Dendritic cell treated with granulocyte-macrophage colony-stimulating factor and Interleukin-4, amounts not matched to agents 40 ng/mL and 50 ng/mL, for 4 days (primary cell): ENCODE measurements around the gene ACSM4.

Source experiments
- H3K27ac Mint-ChIP-seq: one replicate; pipeline ENCODE4 v1.8.0; 2022; ENCODE audit warnings: mild to moderate bottlenecking, mixed read lengths
- H3K27me3 Mint-ChIP-seq: one replicate; pipeline ENCODE4 v1.8.0; 2022; ENCODE audit warnings: mild to moderate bottlenecking, mixed read lengths
- H3K36me3 Mint-ChIP-seq: one replicate; pipeline ENCODE4 v1.8.0; 2022; ENCODE audit warnings: low read depth, mixed read lengths
- H3K4me1 Mint-ChIP-seq: one replicate; pipeline ENCODE4 v1.8.0; 2022; ENCODE audit warnings: low read depth, mixed read lengths
- H3K4me3 Mint-ChIP-seq: one replicate; pipeline ENCODE4 v1.8.0; 2022; ENCODE audit warnings: mild to moderate bottlenecking, moderate library complexity, mixed read lengths
- H3K9me3 Mint-ChIP-seq: one replicate; pipeline ENCODE4 v1.8.0; 2022; ENCODE audit warnings: mixed read lengths
- intact Hi-C: fragments of 100-400 bp; cut with micrococcal nuclease; formaldehyde crosslinking; loops from one replicate; pipeline ENCODE4 v1.15.0; 2022

Gene ACSM4

DNA sequence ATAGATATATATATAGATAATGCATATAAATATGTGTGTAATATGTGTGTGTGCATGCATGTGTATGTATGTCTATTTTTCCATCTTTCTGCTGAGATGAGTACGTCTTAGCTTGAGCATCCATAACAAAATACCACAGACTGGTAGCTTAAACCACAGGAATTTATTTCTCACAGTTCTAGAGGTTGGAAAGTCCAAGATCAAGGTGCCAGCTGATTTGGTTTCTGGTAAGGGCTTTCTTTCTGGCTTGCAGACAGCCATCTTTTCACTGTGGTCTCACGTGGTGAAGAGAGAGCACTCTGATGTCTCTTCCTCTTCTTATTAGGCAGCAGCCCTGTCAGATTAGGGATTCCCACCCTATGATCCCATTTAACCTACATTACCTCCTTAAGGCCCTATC lies 47.3 kb downstream of the ACSM4 start:
- H3K9me3 Mint-ChIP-seq: no peaks in the 10 kb centered on the region
- peaks cover 3% of the 10 kb centered on the region for H3K27me3 Mint-ChIP-seq
- peaks cover 10% of the 10 kb centered on the region for H3K4me1 Mint-ChIP-seq
- H3K27ac Mint-ChIP-seq: no peak overlapping the region
- intact Hi-C loops: loop anchor here (10.0 kb wide), 1 partner anchor 116 kb away; no protein-coding TSS in a partner anchor
- H3K36me3 Mint-ChIP-seq: no peaks in the 10 kb centered on the region
- no peak overlapping the region for H3K4me3 Mint-ChIP-seq

DNA sequence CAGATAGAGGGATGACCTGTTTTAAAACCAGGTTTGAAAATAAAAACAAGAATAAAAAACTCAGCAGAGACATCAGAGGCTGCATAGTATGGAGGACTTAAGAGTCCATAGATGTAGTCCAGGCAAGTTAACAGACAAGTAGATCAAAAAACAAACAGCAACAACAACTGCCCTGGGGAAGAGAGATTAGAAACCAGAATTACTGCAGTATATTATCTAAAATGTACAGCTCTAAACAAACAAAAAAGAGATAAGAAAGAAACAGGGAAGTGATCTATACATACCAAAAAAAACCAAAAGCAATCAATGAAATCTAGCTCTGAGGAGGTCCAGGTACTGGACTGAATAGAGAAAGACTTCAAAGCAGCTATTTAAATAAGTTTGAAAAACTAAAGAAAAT lies 48.8 kb downstream of the ACSM4 start:
- H3K9me3 Mint-ChIP-seq: no peaks in the 10 kb centered on the region
- no peaks in the 10 kb centered on the region for H3K36me3 Mint-ChIP-seq
- H3K4me3 Mint-ChIP-seq: no peak overlapping the region
- H3K4me1 Mint-ChIP-seq: peaks cover 6% of the 10 kb centered on the region
- no peak overlapping the region for H3K27ac Mint-ChIP-seq
- intact Hi-C loops: loop anchor here (10.0 kb wide), 1 partner anchor 118 kb away; no protein-coding TSS in a partner anchor
- peaks cover 3% of the 10 kb centered on the region for H3K27me3 Mint-ChIP-seq

DNA sequence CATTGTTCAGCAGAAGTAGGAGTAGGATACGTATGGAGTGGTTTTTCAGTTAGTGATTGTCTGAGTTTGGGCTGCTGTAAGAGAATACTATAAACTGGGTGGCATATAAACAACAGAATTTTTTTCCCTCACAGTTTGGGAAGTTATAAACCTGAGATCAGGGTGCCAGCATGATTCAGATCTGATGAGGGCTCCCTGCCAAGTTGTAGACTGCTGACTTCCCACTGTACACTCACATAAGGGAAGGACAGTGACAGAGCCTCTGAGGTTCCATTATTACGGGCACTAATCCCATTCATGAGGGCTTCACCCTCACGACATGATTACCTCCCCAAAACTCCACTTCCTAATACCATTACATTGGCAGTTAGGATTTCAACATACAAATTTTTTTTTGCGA lies 50.7 kb downstream of the ACSM4 start:
- intact Hi-C loops: loop anchor here (10.0 kb wide), 1 partner anchor 120 kb away; no protein-coding TSS in a partner anchor
- H3K4me1 Mint-ChIP-seq: peaks cover 6% of the 10 kb centered on the region
- H3K27me3 Mint-ChIP-seq: peaks cover 3% of the 10 kb centered on the region
- H3K4me3 Mint-ChIP-seq: no peak overlapping the region
- no peaks in the 10 kb centered on the region for H3K9me3 Mint-ChIP-seq
- H3K27ac Mint-ChIP-seq: no peak overlapping the region
- H3K36me3 Mint-ChIP-seq: no peaks in the 10 kb centered on the region

DNA sequence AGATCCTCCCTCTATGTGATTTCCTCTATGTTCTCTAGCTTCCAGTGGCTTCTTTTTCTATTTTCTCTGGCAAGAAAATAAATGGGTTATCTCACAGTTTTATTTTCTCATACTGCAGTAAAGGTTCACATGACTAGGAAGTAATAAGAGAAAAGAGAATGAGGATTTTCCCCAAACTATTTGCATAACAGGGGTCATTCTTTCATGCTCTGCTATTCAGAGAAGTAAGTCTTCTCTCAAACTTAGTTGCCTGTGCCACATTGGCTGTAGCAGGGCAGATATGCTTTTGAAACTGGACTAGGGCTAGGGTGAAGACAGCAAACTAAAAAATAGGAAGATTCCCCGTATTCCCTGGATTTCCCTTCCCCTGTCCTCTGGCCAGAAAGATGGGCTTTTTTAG lies 57.4 kb downstream of the ACSM4 start:
- H3K9me3 Mint-ChIP-seq: no peaks in the 10 kb centered on the region
- H3K27me3 Mint-ChIP-seq: peaks cover 6% of the 10 kb centered on the region
- no peak overlapping the region for H3K27ac Mint-ChIP-seq
- no peaks in the 10 kb centered on the region for H3K36me3 Mint-ChIP-seq
- H3K4me3 Mint-ChIP-seq: no peak overlapping the region
- intact Hi-C loops: no loop called here
- H3K4me1 Mint-ChIP-seq: no peaks in the 10 kb centered on the region

DNA sequence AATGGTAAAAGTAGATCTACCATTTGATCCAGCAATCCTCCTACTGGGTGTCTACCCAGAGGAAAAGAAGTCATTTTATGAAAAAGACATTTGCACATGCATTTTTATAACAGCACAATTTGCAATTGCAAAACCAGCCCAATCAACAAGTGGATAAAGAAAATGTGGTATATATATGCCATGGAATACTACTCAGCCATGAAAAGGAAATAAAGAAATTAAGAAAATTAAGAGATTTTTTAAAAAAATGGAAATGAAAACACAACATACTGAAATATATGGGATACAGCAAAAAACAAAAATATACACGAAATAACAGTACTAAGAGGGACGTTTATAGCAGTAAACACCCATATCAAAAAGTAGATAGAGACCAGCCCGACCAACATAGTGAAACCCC lies 58.9 kb downstream of the ACSM4 start:
- intact Hi-C loops: no loop called here
- no peak overlapping the region for H3K4me3 Mint-ChIP-seq
- peaks cover 10% of the 10 kb centered on the region for H3K36me3 Mint-ChIP-seq
- H3K27ac Mint-ChIP-seq: no peak overlapping the region
- no peaks in the 10 kb centered on the region for H3K4me1 Mint-ChIP-seq
- no peaks in the 10 kb centered on the region for H3K9me3 Mint-ChIP-seq
- peaks cover 6% of the 10 kb centered on the region for H3K27me3 Mint-ChIP-seq

DNA sequence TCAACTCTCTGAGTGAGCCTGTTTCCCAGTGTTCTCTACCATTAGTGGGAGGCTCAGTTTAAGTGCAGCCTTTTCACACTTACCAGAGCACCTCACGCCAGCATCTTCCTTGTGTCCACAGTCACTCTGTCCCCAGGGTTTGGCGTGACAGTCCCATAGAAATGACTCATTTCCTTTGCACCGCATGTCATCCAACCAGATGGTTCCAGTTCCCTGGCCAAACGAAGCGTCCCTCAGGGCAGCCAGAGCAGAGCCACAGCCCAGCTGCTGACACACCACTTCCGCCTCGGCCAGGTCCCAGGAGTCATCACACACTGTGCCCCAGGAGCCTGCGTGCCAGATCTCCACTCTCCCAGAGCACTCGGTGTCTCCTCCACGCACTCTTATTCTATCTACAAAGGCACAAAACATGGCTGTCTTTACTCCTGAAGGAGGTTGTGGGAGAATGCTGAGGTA lies 65.4 kb downstream of the ACSM4 start:
- peaks cover 7% of the 10 kb centered on the region for H3K27me3 Mint-ChIP-seq
- H3K36me3 Mint-ChIP-seq: peaks cover 41% of the 10 kb centered on the region
- no peak overlapping the region for H3K27ac Mint-ChIP-seq
- peaks cover 6% of the 10 kb centered on the region for H3K4me1 Mint-ChIP-seq
- intact Hi-C loops: no loop called here
- no peak overlapping the region for H3K4me3 Mint-ChIP-seq
- peaks cover 11% of the 10 kb centered on the region for H3K9me3 Mint-ChIP-seq

DNA sequence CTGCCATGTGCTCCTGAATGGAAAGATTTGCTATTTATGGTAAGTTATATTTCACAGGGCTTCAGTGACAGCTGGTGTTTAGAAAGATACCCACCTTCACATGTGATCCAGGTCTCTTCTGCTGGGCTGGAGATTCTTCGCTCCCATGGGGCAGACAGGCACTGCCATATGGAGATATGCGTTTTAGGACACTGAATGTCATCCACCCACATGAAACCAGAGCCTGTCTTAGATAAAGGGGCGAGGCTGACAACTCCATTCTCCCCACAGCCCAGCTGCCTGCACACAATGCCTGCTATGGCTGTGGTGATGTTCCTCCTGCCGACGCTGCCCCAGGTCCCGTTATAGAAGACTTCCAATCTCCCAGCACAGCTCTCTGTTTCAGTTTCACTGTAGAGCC lies 69.4 kb downstream of the ACSM4 start:
- H3K9me3 Mint-ChIP-seq: peaks cover 11% of the 10 kb centered on the region
- peaks cover 12% of the 10 kb centered on the region for H3K4me1 Mint-ChIP-seq

DNA sequence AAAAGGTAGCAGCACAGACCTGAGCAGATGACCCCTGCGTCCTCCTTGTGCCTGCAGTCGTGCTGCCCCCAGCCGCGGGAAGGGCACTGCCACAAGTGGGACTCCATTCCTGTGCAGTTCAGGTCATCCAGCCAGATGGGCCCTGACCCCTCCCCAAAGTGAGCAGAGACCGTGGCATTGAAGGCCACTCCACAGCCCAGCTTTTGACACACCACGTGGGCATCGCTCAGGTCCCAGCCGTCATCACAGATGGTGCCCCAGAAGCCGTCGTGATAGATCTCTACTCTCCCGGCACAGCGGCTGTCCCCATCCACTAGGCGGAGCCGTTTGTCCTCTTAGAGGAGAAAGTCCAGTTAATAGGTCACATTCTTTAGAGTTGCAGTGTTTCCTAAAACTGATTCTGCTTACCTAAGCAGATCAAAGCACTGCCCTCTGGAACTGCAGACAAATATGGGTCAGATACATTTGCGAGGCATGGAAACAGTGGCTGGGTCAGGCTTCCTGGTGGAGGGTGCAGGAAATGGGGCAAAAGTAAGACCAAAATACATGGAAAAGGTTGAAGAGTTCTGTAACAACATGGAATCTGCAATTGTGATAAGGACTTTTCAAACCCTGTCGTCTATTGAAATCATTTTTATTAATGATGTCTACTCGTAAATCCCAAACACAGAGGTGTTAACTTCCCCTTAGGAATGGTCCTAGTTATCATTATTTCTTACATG lies 70.7 kb downstream of the ACSM4 start:
- Mint-ChIP-seq H3K27ac (no peak overlapping the region), H3K9me3 (peaks cover 11% of the 10 kb centered on the region), H3K36me3 (peaks cover 24% of the 10 kb centered on the region), H3K4me3 (no peak overlapping the region), H3K4me1 (peaks cover 6% of the 10 kb centered on the region), H3K27me3 (peaks cover 12% of the 10 kb centered on the region)
- intact Hi-C loops: loop anchor here (1.0 kb wide), 2 partner anchors 86 to 264 kb away; no protein-coding TSS in a partner anchor

More for the DNA sequence above, 69.4 kb downstream of the ACSM4 start:
- no peak overlapping the region for H3K27ac Mint-ChIP-seq
- intact Hi-C loops: no loop called here
- H3K27me3 Mint-ChIP-seq: peaks cover 11% of the 10 kb centered on the region
- H3K4me3 Mint-ChIP-seq: no peak overlapping the region
- H3K36me3 Mint-ChIP-seq: peaks cover 25% of the 10 kb centered on the region

DNA sequence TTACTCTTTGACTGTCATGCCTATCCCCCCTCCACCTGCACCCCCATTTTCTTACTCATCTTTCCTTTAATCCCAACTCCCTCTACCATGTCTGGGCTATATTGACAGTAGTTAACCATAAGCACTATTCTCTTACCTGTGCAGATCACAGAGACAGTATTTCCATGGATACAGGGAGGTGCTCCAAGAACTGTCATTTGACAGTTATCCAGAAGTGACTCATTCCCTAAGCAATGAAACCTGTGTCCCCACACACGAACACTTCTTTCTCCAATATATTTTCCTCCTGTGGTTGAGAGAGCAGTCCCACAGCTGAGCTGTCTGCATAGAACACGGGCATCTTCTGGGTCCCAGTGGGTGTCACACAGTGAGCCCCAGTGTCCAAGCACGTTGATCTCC lies 71.3 kb downstream of the ACSM4 start:
- peaks cover 9% of the 10 kb centered on the region for H3K27me3 Mint-ChIP-seq
- no peak overlapping the region for H3K27ac Mint-ChIP-seq
- H3K4me3 Mint-ChIP-seq: no peak overlapping the region
- intact Hi-C loops: no loop called here
- H3K9me3 Mint-ChIP-seq: peaks cover 11% of the 10 kb centered on the region
- H3K36me3 Mint-ChIP-seq: peaks cover 22% of the 10 kb centered on the region
- peaks cover 6% of the 10 kb centered on the region for H3K4me1 Mint-ChIP-seq

DNA sequence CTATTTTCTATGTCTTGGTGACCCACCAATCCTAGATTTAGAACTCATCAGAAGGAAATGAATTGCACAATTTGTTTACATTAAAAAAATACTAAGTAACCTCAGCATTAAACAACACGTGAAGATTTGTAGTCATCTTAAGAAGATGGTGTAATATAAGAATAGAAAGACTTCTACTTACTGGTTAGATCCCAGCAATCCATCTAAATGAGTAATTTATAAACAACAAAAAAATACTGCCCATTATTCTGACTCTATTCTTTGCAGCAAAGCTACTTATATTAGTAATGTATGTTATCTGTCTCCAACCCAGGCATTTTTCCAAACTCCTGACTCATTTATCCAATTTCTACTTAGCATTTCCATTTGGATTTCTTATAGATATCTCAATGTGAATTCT lies 72.3 kb downstream of the ACSM4 start:
- H3K36me3 Mint-ChIP-seq: peaks cover 17% of the 10 kb centered on the region
- intact Hi-C loops: no loop called here
- H3K27ac Mint-ChIP-seq: no peak overlapping the region
- peaks cover 9% of the 10 kb centered on the region for H3K27me3 Mint-ChIP-seq
- H3K9me3 Mint-ChIP-seq: peaks cover under 1% of the 10 kb centered on the region
- H3K4me1 Mint-ChIP-seq: peaks cover 6% of the 10 kb centered on the region
- H3K4me3 Mint-ChIP-seq: no peak overlapping the region
